ENCODE data around the gene VPS37B.

Gene VPS37B

DNA sequence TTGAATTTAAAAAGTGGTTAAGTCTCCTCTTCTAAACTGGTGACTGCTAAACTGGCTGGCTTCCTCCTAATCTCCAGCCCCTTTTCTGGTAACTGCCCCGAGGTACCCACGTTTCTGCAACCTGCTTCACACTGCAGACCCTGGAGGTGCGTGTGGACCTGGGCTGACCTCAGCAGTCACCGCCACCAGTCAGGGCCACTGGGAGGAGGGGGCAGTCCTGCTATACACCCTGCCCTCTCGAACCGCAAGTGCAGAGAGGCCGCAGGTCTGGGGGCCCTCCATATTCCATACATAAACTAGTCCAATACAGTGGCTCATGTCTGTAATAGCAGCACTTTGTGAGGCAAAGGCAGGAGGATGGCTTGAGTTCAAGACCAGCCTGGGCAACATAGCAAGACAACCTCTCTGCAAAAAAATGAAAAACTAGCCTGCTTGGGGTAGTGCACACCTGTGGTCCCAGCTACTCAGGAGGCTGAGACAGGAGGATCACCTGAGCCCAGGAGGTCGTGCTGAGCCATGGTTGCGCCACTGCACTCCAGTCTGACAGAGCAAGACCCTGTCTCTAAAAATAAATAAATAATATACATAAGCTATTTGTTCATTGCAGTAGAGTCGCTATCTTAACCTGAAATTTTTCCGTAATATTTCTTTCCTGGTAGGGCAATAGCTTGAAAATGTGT is 25.6 kb downstream of the VPS37B start:
- in situ Hi-C loops (cut with MboI; ENCODE audit: low pct_unique_long_range_greater_than_20kb, low sequenced_read_pairs): loop anchor here (25.0 kb wide), 1 partner anchor 367 kb away; the partner anchor contains the start of genes MPHOSPH9 and MTRFR
- DNase-seq: no peak

DNA sequence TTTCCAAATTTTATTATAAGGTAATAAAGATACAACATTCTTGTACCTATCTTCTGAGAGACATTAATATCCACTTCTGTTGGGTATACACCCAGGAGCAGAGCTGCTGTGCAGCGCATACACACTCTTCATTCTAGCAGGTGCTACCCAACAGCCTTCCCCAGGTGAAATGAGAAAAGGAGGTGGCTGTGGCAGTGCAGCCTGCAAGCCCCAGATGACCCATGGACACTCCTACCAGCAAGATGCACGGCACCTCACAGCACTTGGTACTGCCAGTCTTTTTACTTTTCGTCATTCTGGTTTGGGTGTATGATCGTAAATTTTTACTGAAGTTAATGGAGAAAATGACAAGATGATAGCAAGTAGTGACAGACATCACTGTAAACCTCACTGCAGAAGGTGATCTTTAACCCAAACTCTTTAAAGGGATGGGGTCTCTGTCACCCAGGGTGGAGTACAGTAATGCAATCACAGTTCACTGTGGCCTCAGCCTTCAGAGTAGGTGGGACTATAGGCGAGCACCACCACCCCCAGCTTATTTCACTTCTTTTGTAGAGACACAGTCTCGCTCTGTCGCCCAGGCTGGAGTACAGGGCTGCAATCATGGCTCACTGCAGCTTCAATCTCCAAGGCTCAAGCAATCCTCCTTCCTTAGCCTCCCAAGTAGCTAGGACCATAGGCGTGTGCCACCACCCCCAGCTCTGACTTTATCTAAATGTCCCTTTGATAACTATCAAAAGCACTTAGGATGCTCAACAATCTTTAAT is 26.5 kb downstream of the VPS37B start:
- DNase-seq: no peak
- in situ Hi-C loops (cut with MboI; ENCODE audit: low pct_unique_long_range_greater_than_20kb, low sequenced_read_pairs): loop anchor here (25.0 kb wide), 1 partner anchor 368 kb away; the partner anchor contains the start of genes MPHOSPH9 and MTRFR

DNA sequence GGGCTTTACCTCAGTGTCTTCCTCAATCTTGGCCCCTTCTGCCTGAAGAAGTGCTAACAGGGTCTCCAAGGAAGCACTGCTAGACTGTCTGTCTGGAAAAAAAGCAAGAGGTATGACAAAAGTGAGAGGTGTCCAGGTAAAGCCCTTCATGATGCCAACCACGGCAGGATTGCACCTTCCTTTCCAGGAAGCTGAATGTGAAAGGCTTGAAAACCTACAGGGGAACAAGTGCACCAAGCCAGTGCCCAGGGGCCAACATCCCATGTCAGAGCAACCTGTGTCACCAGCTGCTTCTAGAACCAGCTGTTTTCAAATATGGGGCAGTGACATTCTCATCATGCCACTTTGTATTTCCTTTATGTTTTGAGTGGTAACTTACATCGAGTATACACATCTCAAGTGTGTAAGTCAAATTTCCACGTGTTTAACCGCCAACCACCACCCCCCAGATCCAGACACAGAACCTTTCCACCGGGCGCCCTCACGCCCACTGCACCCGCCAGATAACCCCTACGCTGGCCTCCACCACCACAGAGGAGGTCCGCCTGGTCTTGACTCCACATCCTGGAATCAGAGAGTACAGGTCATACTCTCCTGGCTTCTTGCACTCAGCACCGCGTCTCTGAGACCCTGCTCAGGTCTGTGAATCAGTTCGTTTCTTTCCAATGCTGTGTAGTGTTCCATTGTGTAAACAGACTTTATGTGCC is 27.3 kb downstream of the VPS37B start:
- DNase-seq: no peak
- in situ Hi-C loops (cut with MboI; ENCODE audit: low pct_unique_long_range_greater_than_20kb, low sequenced_read_pairs): loop anchor here (25.0 kb wide), 1 partner anchor 369 kb away; the partner anchor contains the start of genes MPHOSPH9 and MTRFR

DNA sequence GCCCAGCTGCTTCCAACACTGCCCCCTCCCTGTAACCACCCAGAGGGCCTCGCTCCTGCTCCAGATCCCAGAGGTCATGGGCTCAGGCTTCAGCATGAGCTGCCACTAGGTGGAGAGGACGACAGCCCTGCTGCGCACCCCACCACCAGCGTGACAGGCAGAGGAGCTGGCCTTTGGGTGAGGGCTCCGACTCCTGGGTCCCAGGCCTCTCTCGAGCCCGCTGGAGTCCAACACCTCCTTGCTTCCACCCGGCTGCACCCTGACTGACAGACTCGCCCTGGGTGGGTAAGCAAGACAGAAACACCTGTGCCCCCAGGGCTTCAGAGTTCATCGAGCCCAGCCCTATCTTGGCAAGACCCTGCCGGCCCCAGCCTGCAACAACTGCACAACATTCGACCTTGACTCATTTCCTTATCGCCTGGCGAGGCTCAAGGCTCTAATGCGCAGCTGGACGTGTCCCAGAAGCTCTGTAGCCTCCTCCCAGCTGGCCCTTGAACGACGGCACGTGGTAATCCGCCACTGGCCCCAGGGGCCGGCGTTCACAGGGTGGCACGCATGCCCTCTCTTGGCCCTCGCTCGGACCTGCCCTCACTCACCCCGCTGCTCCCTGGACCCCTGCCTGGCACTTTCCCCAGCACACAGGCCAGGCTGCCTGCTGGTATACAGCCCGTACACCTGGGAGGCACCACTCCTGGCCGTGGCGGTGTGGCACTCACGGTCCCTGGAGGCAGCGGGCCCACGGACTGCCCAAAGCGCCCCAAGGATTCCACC is 28.0 kb downstream of the VPS37B start:
- DNase-seq: no peak
- in situ Hi-C loops (cut with MboI; ENCODE audit: low pct_unique_long_range_greater_than_20kb, low sequenced_read_pairs): loop anchor here (25.0 kb wide), 1 partner anchor 369 kb away; the partner anchor contains the start of genes MPHOSPH9 and MTRFR

DNA sequence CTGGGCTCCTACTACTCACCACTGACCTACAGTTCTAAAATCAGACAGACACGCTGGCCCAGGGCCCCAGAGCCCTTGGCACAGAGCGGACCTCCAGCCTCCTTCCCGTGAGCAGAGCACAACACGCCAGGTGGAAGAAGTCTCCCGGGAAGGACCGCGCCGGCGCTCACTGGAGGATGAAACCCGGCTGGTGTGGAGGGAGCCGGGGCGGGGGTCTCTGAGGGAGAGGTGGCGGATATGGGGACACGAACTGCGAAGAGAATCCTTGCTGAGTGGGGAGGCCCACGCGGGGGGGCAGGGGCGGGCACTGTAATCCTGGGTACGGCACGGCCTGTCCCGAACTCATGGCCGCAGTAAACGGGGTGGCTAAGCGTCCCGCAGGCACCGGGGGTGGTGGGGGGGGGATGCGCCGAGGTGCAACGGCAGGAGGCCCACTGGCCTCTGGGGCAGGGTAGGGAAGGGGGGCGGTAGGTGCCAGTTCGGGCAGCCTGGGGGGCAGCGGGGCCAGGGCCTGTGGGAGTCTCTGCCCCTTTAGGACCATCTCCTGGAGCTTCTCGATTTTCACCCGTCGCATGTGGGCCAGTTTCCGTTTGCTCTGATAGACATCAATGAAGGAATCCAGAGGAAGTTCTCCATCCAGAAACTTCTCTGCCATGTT is 28.8 kb downstream of the VPS37B start:
- in situ Hi-C loops (cut with MboI; ENCODE audit: low pct_unique_long_range_greater_than_20kb, low sequenced_read_pairs): loop anchor here (25.0 kb wide), 1 partner anchor 370 kb away; the partner anchor contains the start of genes MPHOSPH9 and MTRFR
- DNase-seq: no peak

DNA sequence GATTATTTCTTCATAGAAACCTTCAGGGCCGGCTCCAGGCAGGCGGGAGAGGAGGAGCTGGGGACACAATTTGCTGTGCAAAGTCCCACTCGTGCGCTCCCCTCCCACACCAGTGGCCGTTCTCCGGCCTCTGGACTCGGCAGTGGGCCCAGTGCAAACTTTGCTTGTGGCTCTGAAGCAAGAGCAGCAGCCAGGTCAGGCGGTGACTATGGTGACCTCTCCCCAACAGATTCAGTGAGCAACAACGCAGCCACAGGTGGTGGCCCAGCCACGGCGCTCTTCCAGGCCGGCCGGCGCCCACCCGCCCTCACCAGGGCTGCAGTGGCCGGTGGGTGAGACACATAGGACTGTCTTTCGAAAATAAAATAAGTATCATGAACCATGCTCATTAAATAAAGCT is 29.5 kb downstream of the VPS37B start:
- in situ Hi-C loops (cut with MboI; ENCODE audit: low pct_unique_long_range_greater_than_20kb, low sequenced_read_pairs): loop anchor here (25.0 kb wide), 1 partner anchor 371 kb away; the partner anchor contains the start of genes MPHOSPH9 and MTRFR
- DNase-seq: no peak

DNA sequence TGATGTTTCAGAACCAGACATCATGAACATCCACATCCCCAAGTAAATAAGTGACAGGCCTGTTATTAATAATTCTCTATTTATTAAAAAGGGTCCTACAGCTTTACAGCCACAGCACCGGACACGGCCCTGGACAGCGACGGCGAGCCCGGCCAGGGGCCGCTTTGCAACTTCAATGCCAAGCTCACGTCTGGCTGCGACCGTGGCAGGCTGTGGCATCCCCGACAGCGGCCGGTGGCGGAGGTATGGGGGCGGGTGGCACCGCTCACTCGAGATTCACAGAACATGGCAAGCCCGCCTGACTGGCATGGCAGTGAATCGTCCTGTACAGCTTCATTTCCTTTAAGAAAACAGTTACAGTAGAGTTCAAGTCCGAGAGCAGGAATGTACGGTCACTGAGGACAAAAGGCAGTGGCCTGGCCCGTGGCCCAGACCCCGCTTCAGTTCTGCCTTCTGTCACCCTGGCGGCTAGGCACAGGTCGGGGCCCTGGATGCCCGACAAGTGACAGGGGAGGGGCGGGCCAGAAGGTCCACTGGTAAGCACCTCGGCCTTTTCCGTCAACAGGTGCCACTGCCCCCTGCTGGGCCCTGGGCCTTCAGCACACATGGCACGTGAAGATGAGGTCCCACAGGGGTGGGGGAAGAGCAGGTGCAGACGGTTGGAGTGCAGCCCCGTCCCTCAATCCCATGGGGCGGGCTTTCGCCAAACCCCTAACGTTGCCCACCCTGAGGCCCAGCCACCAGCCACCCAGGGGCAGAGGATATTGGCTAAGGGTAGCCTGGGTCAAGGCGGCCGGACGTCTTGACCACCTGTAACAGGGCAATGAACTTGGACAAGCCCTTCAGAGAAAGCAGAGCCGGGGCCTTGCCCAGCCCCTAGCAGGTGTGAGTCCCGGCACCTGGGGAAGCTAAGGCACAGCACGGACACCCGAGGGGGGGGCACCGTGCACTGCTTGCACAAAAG is 30.4 kb downstream of the VPS37B start:
- DNase-seq: no peak
- in situ Hi-C loops (cut with MboI; ENCODE audit: low pct_unique_long_range_greater_than_20kb, low sequenced_read_pairs): loop anchor here (25.0 kb wide), 1 partner anchor 372 kb away; the partner anchor contains the start of genes MPHOSPH9 and MTRFR

DNA sequence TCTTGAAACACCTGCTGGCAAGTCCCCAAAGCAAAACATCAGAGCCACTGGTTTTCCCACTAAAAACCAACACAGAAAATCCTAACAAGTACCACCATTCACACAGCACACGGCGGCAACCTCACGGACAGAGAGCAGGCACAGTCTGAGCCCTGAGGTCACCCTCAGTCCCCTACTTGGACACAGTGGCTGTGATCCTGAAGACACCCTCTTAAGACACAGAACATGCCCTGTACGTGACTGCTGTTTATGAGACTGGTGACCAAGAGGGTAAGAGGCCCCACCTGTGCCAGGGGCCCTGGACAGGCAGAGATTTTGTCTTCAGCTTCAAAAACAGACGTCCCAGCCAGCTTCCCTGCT is 31.1 kb downstream of the VPS37B start:
- in situ Hi-C loops (cut with MboI; ENCODE audit: low pct_unique_long_range_greater_than_20kb, low sequenced_read_pairs): loop anchor here (25.0 kb wide), 1 partner anchor 372 kb away; the partner anchor contains the start of genes MPHOSPH9 and MTRFR
- DNase-seq: no peak

DNA sequence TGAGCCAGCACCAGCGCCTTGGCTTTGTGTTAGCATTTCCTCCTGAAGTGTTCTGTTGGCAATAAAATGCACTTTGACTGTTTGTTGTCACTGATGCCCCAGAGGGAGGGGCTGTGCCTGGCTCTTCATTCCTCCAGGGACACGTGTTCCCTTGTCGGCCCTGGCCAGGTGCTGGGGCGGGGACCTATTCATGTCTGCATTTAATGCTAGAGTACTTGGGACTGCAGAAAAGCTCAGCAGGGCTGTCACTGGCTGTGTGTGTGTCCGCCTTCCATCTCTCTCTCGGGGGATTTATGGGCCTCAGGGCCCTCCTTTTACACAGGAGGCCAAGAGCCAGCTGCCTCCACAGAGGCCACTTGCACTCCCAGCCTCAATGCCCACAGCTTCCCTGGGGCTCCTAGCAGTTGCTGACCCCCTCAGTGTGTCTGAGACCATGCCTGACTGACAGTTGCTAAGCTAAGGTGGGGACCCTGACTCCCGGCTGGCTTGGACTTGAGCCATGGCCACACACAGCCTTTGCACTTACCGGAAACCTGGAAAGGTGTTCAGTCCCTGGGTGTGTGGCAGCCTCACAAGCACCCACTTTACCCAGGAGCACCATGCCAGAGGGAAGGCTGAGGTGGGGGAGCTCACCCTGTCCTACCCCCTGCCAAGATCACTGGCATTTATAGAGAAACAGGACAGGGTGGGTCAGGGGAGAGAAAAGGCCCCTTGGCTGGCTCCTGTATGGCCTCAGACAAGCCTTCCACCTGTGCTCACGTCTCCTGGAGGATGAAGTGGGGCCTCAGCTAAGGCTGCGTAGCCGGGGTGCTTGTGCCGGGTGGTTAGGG is 32.8 kb downstream of the VPS37B start:
- in situ Hi-C loops (cut with MboI; ENCODE audit: low pct_unique_long_range_greater_than_20kb, low sequenced_read_pairs): loop anchor here (25.0 kb wide), 1 partner anchor 374 kb away; the partner anchor contains the start of genes MPHOSPH9 and MTRFR
- no peak for DNase-seq

DNA sequence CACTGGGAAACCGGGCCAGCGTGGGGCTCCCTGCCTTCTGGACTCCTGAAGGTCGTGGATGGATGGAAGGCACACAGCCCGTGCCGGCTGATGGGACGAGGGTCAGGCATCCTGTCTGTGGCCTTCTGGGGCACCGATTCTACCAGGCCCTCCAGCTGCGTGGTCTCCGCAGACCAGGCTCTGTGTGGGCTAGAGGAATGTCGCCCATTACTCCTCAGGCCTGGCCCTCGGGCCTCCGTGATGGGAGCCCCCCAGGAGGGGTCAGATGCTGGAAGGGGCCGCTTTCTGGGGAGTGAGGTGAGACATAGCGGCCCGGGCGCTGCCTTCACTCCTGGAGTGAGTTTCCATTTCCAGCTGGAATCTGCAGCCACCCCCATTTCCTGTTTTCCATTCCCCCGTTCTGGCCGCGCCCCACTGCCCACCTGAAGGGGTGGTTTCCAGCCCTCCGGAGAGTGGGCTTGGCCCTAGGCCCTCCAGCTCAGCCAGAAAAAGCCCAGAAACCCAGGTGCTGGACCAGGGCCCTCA is 33.8 kb downstream of the VPS37B start:
- in situ Hi-C loops (cut with MboI; ENCODE audit: low pct_unique_long_range_greater_than_20kb, low sequenced_read_pairs): loop anchor here (25.0 kb wide), 1 partner anchor 375 kb away; the partner anchor contains the start of genes MPHOSPH9 and MTRFR
- DNase-seq: no peak

DNA sequence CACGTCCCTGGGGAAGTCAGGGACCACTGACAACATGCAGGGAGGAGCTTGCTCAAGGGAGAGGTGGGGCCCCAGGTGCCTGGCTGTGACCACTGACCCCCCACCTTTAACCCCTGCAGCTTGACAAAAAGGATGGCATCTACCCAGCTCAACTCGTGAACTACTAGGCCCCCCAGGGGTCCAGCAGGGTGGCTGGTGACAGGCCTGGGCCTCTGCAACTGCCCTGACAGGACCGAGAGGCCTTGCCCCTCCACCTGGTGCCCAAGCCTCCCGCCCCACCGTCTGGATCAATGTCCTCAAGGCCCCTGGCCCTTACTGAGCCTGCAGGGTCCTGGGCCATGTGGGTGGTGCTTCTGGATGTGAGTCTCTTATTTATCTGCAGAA is 34.3 kb downstream of the VPS37B start:
- no peak for DNase-seq
- in situ Hi-C loops (cut with MboI; ENCODE audit: low pct_unique_long_range_greater_than_20kb, low sequenced_read_pairs): loop anchor here (25.0 kb wide), 1 partner anchor 376 kb away; the partner anchor contains the start of genes MPHOSPH9 and MTRFR

DNA sequence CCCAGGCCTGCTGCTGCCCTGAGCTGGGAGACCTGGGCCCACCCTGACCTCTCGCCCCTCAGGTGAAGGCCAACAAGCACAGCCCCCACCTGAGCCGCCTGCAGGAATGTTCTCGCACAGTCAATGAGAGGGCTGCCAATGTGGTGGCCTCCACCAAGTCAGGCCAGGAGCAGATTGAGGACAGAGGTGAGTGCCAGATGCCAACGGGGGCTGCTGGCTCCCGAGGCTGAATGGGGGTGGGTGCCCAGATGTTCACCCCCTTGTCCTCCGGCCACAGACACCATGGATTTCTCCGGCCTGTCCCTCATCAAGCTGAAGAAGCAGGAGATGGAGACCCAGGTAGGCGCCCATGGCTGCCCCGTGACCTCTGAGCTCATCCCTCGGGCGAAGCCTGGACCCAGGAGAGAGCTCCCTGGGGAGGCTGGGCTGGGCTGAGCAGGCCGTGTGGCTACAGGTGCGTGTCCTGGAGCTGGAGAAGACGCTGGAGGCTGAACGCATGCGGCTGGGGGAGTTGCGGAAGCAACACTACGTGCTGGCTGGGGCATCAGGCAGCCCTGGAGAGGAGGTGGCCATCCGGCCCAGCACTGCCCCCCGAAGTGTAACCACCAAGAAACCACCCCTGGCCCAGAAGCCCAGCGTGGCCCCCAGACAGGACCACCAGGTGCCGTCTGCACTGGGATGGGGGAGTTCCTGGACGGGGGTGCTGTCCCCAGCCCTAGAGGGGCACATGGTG is 34.9 kb downstream of the VPS37B start:
- no peak for DNase-seq
- in situ Hi-C loops (cut with MboI; ENCODE audit: low pct_unique_long_range_greater_than_20kb, low sequenced_read_pairs): loop anchor here (25.0 kb wide), 1 partner anchor 376 kb away; the partner anchor contains the start of genes MPHOSPH9 and MTRFR

DNA sequence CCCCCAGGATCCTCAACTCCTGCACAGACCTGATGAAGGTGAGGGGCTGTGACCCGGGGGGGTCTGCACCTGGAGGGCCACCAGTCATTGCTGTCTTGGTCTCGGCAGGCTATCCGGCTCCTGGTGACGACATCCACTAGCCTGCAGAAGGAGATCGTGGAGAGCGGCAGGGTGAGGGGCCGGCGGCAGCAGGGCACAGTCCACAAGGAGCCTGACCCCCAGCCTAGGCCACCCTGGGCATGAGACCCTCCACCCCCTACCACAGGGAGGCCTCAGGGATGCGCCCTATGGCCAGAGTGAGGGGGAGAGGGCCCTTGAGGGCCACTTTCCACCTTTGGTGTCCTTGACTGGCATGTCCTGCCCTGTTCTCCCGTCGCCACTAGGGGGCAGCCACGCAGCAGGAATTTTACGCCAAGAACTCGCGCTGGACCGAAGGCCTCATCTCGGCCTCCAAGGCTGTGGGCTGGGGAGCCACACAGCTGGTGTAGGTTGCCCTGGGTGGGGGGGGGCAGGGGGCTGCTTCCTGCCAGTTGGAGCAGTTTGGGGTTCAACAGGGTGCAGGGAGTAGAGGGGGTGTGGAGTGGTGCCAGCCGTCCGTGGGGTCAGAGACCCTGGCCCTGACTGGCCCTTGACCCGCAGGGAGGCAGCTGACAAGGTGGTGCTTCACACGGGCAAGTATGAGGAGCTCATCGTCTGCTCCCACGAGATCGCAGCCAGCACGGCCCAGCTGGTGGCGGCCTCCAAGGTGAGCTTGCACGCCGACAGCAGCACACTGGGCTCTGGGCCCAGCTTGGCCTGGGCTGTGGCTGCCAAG is 35.7 kb downstream of the VPS37B start:
- in situ Hi-C loops (cut with MboI; ENCODE audit: low pct_unique_long_range_greater_than_20kb, low sequenced_read_pairs): loop anchor here (25.0 kb wide), 1 partner anchor 377 kb away; the partner anchor contains the start of genes MPHOSPH9 and MTRFR
- DNase-seq: peak; percentile 70

DNA sequence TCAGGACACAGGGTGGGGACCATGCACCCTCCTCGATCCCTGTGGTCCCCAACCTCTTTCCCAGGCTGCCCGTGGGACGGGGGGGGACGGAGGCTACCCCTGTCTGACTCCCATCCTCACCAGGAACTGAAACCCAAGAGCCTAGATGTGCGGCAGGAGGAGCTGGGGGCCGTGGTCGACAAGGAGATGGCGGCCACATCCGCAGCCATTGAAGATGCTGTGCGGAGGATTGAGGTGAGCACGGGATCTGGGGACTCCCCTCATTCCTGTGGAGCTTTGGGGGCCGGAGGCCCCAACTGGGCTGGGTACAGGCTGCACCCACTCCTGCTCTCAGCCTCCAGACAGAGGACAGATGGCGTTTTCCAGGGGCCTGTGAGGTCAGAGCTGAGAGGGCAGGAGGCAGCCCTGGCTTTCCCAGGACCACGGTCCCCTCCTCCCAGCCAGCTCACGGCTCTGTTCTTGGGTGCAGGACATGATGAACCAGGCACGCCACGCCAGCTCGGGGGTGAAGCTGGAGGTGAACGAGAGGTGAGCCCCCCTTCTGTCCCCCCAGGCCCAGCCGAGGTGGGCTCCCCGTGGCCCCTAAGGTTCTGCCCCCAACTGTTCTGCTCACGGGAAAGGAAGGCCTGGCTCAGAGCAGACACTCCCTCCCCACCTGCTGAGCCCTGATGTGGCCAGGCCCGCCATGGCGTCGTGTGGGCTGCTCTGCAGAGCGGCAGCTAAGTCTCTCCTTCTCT is 36.5 kb downstream of the VPS37B start:
- no peak for DNase-seq
- in situ Hi-C loops (cut with MboI; ENCODE audit: low pct_unique_long_range_greater_than_20kb, low sequenced_read_pairs): loop anchor here (10.0 to 25.0 kb wide), 2 partner anchors 85 to 378 kb away; partner anchors contain the start of genes MPHOSPH9 and MTRFR
